SK-N-SH (cell line): ENCODE measurements around the gene SETSIP. TPM values are rescaled to one million over a fixed set of nuclear protein-coding genes. Genes with fewer than 3 reads are reported as not detected.

Experiments used
- CTCF ChIA-PET: fragments of 300-600, 350-600 bp; formaldehyde crosslinking; extraction: SDS; loops from one replicate; lab custom pipeline; 2021; lab: Yijun Ruan, JAX
- POLR2A ChIA-PET: fragments of 350-600 bp; sonication (Branson Sonifier 250); formaldehyde crosslinking; extraction: SDS; loops from one replicate; lab custom pipeline; 2020; ENCODE audit warnings: antibody characterized with exemption, inconsistent platforms; lab: Yijun Ruan, JAX
- DNase-seq: peaks from one replicate; pipeline ENCODE4 v3.0.0; 2012
- H2AFZ ChIP-seq: fragments of 200-600 bp; sonication (generic); 2 replicates; pipeline ENCODE4 v1.8.1; 2016; ENCODE audit warnings: antibody characterized with exemption, mild to moderate bottlenecking, low read depth
- H3F3A ChIP-seq: fragments of 200-600 bp; sonication (generic); replicated peaks from 2 replicates; pipeline ENCODE3; 2016; ENCODE audit warnings: antibody characterized with exemption, mild to moderate bottlenecking; ENCODE audit not compliant: insufficient read depth
- H3K27ac ChIP-seq, 2 experiments: fragments of 200-500 bp in 1 of 2; fragments of 200-600 bp in 1 of 2; sonication (Bioruptor generic) in 1 of 2; sonication (generic), shearing (Covaris generic) in 1 of 2; 2 replicates each; pipeline versions ENCODE4 v1.5.1 to v1.6.1; 2014 to 2016; ENCODE audit warnings: low read depth in 2 of 2, inconsistent platforms in 1 of 2, low read length in 1 of 2, mild to moderate bottlenecking in 1 of 2, mixed read lengths in 1 of 2
- H3K27me3 ChIP-seq: fragments of 200-600 bp; sonication (generic), shearing (Covaris generic); 2 replicates; pipeline ENCODE4 v1.6.1; 2016; ENCODE audit warnings: mixed run types; ENCODE audit not compliant: insufficient read depth
- H3K36me3 ChIP-seq, 2 experiments: fragments of 200-500 bp in 1 of 2; fragments of 200-600 bp in 1 of 2; sonication (Bioruptor generic) in 1 of 2; sonication (generic) in 1 of 2; replicated peaks in 1 of 2; 2 replicates each; pipeline versions ENCODE3 to v1.5.1; 2014 to 2016; ENCODE audit warnings: low read length in 1 of 2, mild to moderate bottlenecking in 1 of 2; ENCODE audit not compliant: insufficient read depth in 2 of 2, control insufficient read depth in 1 of 2
- H3K4me1 ChIP-seq, 2 experiments: fragments of 200-500 bp in 1 of 2; fragments of 200-600 bp in 1 of 2; sonication (Bioruptor generic) in 1 of 2; sonication (generic), shearing (Covaris generic) in 1 of 2; 2 replicates each; pipeline versions ENCODE4 v1.5.1 to v1.6.1; 2014 to 2016; ENCODE audit warnings: low read depth in 1 of 2, low read length in 1 of 2, mixed run types in 1 of 2; ENCODE audit not compliant: insufficient read depth in 2 of 2, control insufficient read depth in 1 of 2
- H3K4me2 ChIP-seq: fragments of 200-600 bp; sonication (generic), shearing (Covaris generic); 2 replicates; pipeline ENCODE4 v1.6.1; 2017; ENCODE audit warnings: mixed run types
- H3K4me3 ChIP-seq, 2 experiments: fragments of 200-500 bp in 1 of 2; fragments of 200-600 bp in 1 of 2; sonication (Bioruptor generic) in 1 of 2; sonication (generic), shearing (Covaris generic) in 1 of 2; 2 replicates each; pipeline versions ENCODE4 v1.5.1 to v1.8.1; 2014 to 2016; ENCODE audit warnings: low read depth in 2 of 2, inconsistent platforms in 1 of 2, low read length in 1 of 2, mild to moderate bottlenecking in 1 of 2, mixed read lengths in 1 of 2, moderate library complexity in 1 of 2
- H3K79me2 ChIP-seq: fragments of 200-600 bp; sonication (generic); 2 replicates; pipeline ENCODE4 v1.8.1; 2017; ENCODE audit warnings: mild to moderate bottlenecking; ENCODE audit not compliant: insufficient read depth
- H3K9ac ChIP-seq: fragments of 200-600 bp; sonication (generic); 2 replicates; pipeline ENCODE4 v1.6.1; 2017; ENCODE audit warnings: mixed run types
- H3K9me2 ChIP-seq: fragments of 200-600 bp; sonication (generic); 2 replicates; pipeline ENCODE4 v1.6.1; 2017; ENCODE audit warnings: mixed run types
- H3K9me3 ChIP-seq: fragments of 200-600 bp; sonication (generic); 2 replicates; pipeline ENCODE4 v1.6.1; 2017; ENCODE audit warnings: mixed run types, mild to moderate bottlenecking, moderate library complexity
- H4K20me1 ChIP-seq: fragments of 200-600 bp; sonication (generic); 2 replicates; pipeline ENCODE4 v1.6.1; 2017; ENCODE audit warnings: mild to moderate bottlenecking, mixed run types; ENCODE audit not compliant: insufficient read depth
- CHD2 ChIP-seq: fragments of 150-350 bp; IDR thresholded peaks from 2 replicates; pipeline ENCODE4 v1.6.1; 2018; ENCODE audit warnings: low read length; ENCODE audit not compliant: partially characterized antibody
- ELF1 ChIP-seq: IDR thresholded peaks from 2 replicates; pipeline ENCODE4 v1.4.0; 2012
- EZH2phosphoT487 ChIP-seq: fragments of 200-600 bp; sonication (generic); IDR thresholded peaks from 2 replicates; pipeline ENCODE4 v1.6.1; 2017; ENCODE audit warnings: low read depth, mixed run types, mild to moderate bottlenecking, antibody characterized with exemption, moderate library complexity, borderline replicate concordance
- FOXJ3 ChIP-seq: sonication (generic); formaldehyde crosslinking; IDR thresholded peaks from 2 replicates; pipeline ENCODE4 v1.5.1; 2020; ENCODE audit warnings: mild to moderate bottlenecking, missing genetic modification reagents
- FOXM1 ChIP-seq: IDR thresholded peaks from 2 replicates; pipeline ENCODE4 v1.4.0; 2012; ENCODE audit warnings: low read depth, mild to moderate bottlenecking
- MXI1 ChIP-seq: IDR thresholded peaks from 2 replicates; pipeline ENCODE4 v1.6.1; 2012; ENCODE audit warnings: mild to moderate bottlenecking, low read depth, low read length, improper control_type of control experiment
- NFIC ChIP-seq: IDR thresholded peaks from 2 replicates; pipeline ENCODE4 v1.4.0; 2012; ENCODE audit warnings: borderline replicate concordance
- NRF1 ChIP-seq: IDR thresholded peaks from 2 replicates; pipeline ENCODE4 v1.6.1; 2012; ENCODE audit warnings: low read depth, mild to moderate bottlenecking, low read length
- RCOR1 ChIP-seq: fragments of 150-350 bp; IDR thresholded peaks from 2 replicates; pipeline ENCODE4 v1.6.1; 2017; ENCODE audit warnings: antibody characterized with exemption, low read length
- REST ChIP-seq: IDR thresholded peaks from 2 replicates; pipeline ENCODE4 v1.6.1; 2012; ENCODE audit warnings: mild to moderate bottlenecking, low read depth, low read length, moderate library complexity
- RXRA ChIP-seq: IDR thresholded peaks from 2 replicates; pipeline ENCODE4 v1.4.0; 2012; ENCODE audit warnings: low read depth, mild to moderate bottlenecking, borderline replicate concordance
- TAF1 ChIP-seq: IDR thresholded peaks from 2 replicates; pipeline ENCODE4 v1.6.1; 2012; ENCODE audit warnings: low read depth, mild to moderate bottlenecking, low read length, moderate library complexity, borderline replicate concordance
- YY1 ChIP-seq: IDR thresholded peaks from 2 replicates; pipeline ENCODE4 v1.4.0; 2012; ENCODE audit warnings: low read depth, mild to moderate bottlenecking
- WGBS: methylation state at CpG from one replicate; pipeline ENCODE4 v1.1.6; 2017; ENCODE audit warnings: low lambda C conversion rate; 5-methylcytosine and 5-hydroxymethylcytosine counted together
- polyA plus RNA-seq, 3 experiments: library from polyadenylated mRNA; depleted of rRNA; stranded (reverse); fragments of >200 nt; gene quantifications; 2 replicates each; pipeline ENCODE4 v1.2.3, GENCODE V29; 2012
- TF ChIP-seq, protein P1 (sequence below): IDR thresholded peaks from 2 replicates; pipeline ENCODE4 v1.4.0; 2012; ENCODE audit warnings: low read depth, borderline replicate concordance
- TF ChIP-seq, protein P2 (sequence below): IDR thresholded peaks from 2 replicates; pipeline ENCODE4; 2012

SETSIP gene
- polyA plus RNA-seq, 1 of the 3 experiments (the other 2 are of a cell fraction): not detected

GRCh38 chr1:92087542-92087941, 12.3 kb upstream of the SETSIP start:
- TF ChIP-seq MXI1: no peak
- TF ChIP-seq FOXM1: no peak
- WGBS: 36% methylated on average over 1 of the region's 1 CpG
- POLR2A ChIA-PET: no interaction called here

GRCh38 chr1:92085727-92086126, 10.5 kb upstream of the SETSIP start:
- Histone ChIP-seq H3K79me2 (no peaks in the 10 kb centered on the region), H3K27ac (no peak overlapping the region), H3K9ac (no peak overlapping the region), H2AFZ (no peak overlapping the region), H3K4me2 (no peak overlapping the region), H3F3A (no peaks in the 10 kb centered on the region), H4K20me1 (no peaks in the 10 kb centered on the region), H3K9me3 (no peaks in the 10 kb centered on the region), H3K27me3 (no peaks in the 10 kb centered on the region), H3K4me1 (no peaks in the 10 kb centered on the region; a peak in 1 of 4 replicates), H3K36me3 (no peaks in the 10 kb centered on the region), H3K4me3 (no peak overlapping the region), H3K9me2 (no peaks in the 10 kb centered on the region)
- 56% methylated on average over 4 of the region's 4 CpGs for WGBS
- DNase-seq: no peak
- POLR2A ChIA-PET: no interaction called here
- TF ChIP-seq EZH2phosphoT487 (no peak), FOXM1 (no peak), NRF1 (no peak), RCOR1 (no peak), FOXJ3 (no peak), REST (no peak), RXRA (no peak)
- CTCF ChIA-PET: interaction anchor here (0.7 kb wide), 1 partner anchor 100 kb away, joined by 3 read pairs; no protein-coding TSS in a partner anchor

More at GRCh38 chr1:92087542-92087941, 12.3 kb upstream of the SETSIP start:
- Histone ChIP-seq H3K9ac (no peak overlapping the region), H4K20me1 (no peaks in the 10 kb centered on the region), H3K27me3 (no peaks in the 10 kb centered on the region), H3K36me3 (no peaks in the 10 kb centered on the region), H3K9me3 (no peaks in the 10 kb centered on the region), H3K4me3 (no peak overlapping the region), H3F3A (no peaks in the 10 kb centered on the region), H3K79me2 (no peaks in the 10 kb centered on the region), H2AFZ (no peak overlapping the region), H3K9me2 (no peaks in the 10 kb centered on the region), H3K4me2 (no peak overlapping the region), H3K4me1 (no peaks in the 10 kb centered on the region), H3K27ac (no peak overlapping the region)
- no peak for DNase-seq
- CTCF ChIA-PET: no interaction called here

DNA sequence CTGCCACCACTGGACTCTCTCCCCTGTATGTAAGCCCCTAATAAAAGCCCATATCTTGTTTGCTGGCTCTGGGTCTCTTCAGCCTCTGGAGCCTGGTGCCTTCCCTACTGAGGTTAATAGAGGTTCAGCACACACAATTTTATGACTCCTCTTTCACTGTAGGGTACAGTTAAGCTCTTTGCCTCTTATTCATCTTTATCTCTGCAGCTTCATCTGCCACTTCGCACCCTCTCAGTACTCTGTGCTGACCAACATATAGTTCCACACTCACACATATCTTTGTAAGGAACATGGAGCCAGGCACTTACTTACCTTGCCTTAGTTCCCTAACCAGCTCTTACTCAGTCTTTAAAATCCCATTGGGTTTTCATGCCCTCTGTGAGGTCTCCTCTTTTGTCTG, 9.4 kb upstream of the SETSIP start:
- no peaks in the 10 kb centered on the region for H3K36me3 ChIP-seq
- no peaks in the 10 kb centered on the region for H3K79me2 ChIP-seq
- H3K27ac ChIP-seq: no peak overlapping the region
- H3K4me2 ChIP-seq: no peak overlapping the region
- WGBS: 95% methylated on average over 1 of the region's 1 CpG
- no peak for DNase-seq
- H3K4me3 ChIP-seq: no peak overlapping the region
- no peak overlapping the region for H2AFZ ChIP-seq
- CTCF ChIA-PET: no interaction called here
- H3F3A ChIP-seq: no peaks in the 10 kb centered on the region
- H4K20me1 ChIP-seq: no peaks in the 10 kb centered on the region
- no peak overlapping the region for H3K9ac ChIP-seq
- POLR2A ChIA-PET: no interaction called here
- no peaks in the 10 kb centered on the region for H3K9me2 ChIP-seq
- H3K9me3 ChIP-seq: no peaks in the 10 kb centered on the region
- H3K4me1 ChIP-seq: no peaks in the 10 kb centered on the region; a peak in 1 of 4 replicates
- H3K27me3 ChIP-seq: no peaks in the 10 kb centered on the region
- TF ChIP-seq, protein P1, sequence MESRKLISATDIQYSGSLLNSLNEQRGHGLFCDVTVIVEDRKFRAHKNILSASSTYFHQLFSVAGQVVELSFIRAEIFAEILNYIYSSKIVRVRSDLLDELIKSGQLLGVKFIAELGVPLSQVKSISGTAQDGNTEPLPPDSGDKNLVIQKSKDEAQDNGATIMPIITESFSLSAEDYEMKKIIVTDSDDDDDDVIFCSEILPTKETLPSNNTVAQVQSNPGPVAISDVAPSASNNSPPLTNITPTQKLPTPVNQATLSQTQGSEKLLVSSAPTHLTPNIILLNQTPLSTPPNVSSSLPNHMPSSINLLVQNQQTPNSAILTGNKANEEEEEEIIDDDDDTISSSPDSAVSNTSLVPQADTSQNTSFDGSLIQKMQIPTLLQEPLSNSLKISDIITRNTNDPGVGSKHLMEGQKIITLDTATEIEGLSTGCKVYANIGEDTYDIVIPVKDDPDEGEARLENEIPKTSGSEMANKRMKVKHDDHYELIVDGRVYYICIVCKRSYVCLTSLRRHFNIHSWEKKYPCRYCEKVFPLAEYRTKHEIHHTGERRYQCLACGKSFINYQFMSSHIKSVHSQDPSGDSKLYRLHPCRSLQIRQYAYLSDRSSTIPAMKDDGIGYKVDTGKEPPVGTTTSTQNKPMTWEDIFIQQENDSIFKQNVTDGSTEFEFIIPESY: no peak
- no peak for TF ChIP-seq CHD2
- no peak for TF ChIP-seq NRF1
- no peak for TF ChIP-seq TAF1
- TF ChIP-seq YY1: no peak
- TF ChIP-seq NFIC: no peak
- no peak for TF ChIP-seq FOXM1
- TF ChIP-seq ELF1: no peak
- TF ChIP-seq, protein P2, sequence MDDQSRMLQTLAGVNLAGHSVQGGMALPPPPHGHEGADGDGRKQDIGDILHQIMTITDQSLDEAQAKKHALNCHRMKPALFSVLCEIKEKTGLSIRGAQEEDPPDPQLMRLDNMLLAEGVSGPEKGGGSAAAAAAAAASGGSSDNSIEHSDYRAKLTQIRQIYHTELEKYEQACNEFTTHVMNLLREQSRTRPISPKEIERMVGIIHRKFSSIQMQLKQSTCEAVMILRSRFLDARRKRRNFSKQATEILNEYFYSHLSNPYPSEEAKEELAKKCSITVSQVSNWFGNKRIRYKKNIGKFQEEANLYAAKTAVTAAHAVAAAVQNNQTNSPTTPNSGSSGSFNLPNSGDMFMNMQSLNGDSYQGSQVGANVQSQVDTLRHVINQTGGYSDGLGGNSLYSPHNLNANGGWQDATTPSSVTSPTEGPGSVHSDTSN: no peak
- no peak for TF ChIP-seq EZH2phosphoT487
